ENCODE measurements around the gene ZFY.

ZFY gene

GRCh38 chrY:2937149-2937548, 2.0 kb downstream of the ZFY start:
- ChIA-PET CTCF (no interaction called here), POLR2A (no interaction called here)
- DNase-seq (ENCODE audit: extremely low spot score): no peak
- TF ChIP-seq NFRKB (IDR thresholded peaks at IDR 0.05) (no peak), L3MBTL2 (conservative IDR thresholded peaks at IDR 0.05) (no peak), SP1 (IDR thresholded peaks at IDR 0.05) (no peak), BHLHE40 (IDR thresholded peaks at IDR 0.05; ENCODE audit: borderline replicate concordance) (no peak), ELF4 (IDR thresholded peaks at IDR 0.05) (no peak), SUZ12 (IDR thresholded peaks at IDR 0.05) (no peak), FOXK2 (IDR thresholded peaks at IDR 0.05) (no peak), CTBP1 (IDR thresholded peaks at IDR 0.05; ENCODE audit: borderline replicate concordance) (no peak), FOXA1 (IDR thresholded peaks at IDR 0.05) (no peak), HDGF (IDR thresholded peaks at IDR 0.05; ENCODE audit: borderline replicate concordance) (no peak), TARDBP (IDR thresholded peaks at IDR 0.05) (no peak), ARNT (IDR thresholded peaks at IDR 0.05) (no peak), LEF1 (IDR thresholded peaks at IDR 0.05; ENCODE audit: borderline replicate concordance) (no peak), ZNF384 (IDR thresholded peaks at IDR 0.05) (no peak), FOXM1 (IDR thresholded peaks at IDR 0.05; ENCODE audit: borderline replicate concordance) (no peak)
- TF ChIP-seq, protein P1, sequence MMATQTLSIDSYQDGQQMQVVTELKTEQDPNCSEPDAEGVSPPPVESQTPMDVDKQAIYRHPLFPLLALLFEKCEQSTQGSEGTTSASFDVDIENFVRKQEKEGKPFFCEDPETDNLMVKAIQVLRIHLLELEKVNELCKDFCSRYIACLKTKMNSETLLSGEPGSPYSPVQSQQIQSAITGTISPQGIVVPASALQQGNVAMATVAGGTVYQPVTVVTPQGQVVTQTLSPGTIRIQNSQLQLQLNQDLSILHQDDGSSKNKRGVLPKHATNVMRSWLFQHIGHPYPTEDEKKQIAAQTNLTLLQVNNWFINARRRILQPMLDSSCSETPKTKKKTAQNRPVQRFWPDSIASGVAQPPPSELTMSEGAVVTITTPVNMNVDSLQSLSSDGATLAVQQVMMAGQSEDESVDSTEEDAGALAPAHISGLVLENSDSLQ (IDR thresholded peaks at IDR 0.05): no peak

DNA sequence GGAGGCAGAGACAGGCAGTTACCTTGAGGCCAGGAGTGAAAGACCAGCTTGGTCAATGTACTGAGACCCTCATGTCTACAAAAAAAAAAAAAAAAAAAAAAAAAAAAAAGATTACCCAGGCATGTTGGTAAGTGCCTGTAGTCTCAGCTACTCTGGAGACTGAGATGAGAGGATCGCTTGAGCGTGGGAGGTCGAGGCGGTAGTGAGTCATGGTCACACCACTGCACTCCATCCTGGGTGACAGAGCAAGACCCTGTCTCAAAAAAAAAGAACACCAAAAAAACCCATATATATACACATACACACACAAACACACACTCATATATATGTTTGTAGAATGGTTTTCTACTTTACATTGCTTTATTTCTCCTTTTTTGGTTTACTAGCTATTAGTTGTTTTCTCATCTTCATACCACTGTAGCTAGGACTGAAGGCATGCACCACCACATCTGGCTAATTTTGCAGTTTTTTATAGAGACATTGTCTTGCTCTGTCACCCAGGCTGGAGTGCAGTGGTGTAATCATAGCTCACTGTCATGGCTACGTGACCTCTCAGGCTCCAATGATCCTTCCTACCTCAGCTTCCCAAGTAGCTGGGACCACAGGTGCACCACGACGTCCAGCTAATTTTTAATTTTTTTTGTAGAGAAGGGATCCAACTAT, 14.5 kb downstream of the ZFY start:
- ChIA-PET CTCF (no interaction called here), POLR2A (no interaction called here)
- no peak for TF ChIP-seq ARNT (IDR thresholded peaks at IDR 0.05)
- no peak for TF ChIP-seq SUZ12 (IDR thresholded peaks at IDR 0.05)
- TF ChIP-seq TARDBP (IDR thresholded peaks at IDR 0.05): no peak
- TF ChIP-seq NFRKB (IDR thresholded peaks at IDR 0.05): no peak
- TF ChIP-seq LEF1 (IDR thresholded peaks at IDR 0.05; ENCODE audit: borderline replicate concordance): no peak
- no peak for TF ChIP-seq HDGF (IDR thresholded peaks at IDR 0.05; ENCODE audit: borderline replicate concordance)
- TF ChIP-seq CTBP1 (IDR thresholded peaks at IDR 0.05; ENCODE audit: borderline replicate concordance): no peak
- TF ChIP-seq ZNF384 (IDR thresholded peaks at IDR 0.05): no peak
- DNase-seq (ENCODE audit: extremely low spot score): no peak

DNA sequence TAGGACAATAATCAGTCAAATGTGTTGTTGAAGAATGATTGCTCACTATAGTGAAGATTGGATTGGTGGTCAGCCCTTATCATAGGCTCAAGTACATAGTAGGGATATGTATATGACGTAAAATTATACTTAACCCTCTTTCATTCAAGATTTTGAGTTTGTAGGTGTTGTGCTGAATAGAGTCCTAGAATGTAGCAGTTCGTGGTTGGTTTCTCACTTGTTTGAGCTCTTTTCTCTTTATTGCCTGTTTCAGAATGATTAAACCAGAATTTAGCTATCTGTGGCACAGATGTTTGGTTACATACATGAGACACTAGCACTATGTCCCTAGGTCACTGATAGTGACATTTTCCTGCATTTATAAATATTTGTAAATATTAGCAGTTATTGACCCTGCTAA, 15.5 kb downstream of the ZFY start:
- no peak for DNase-seq (ENCODE audit: extremely low spot score)
- TF ChIP-seq ARNT (IDR thresholded peaks at IDR 0.05): no peak
- TF ChIP-seq NFRKB (IDR thresholded peaks at IDR 0.05): no peak
- no peak for TF ChIP-seq TARDBP (IDR thresholded peaks at IDR 0.05)
- no peak for TF ChIP-seq FOXA1 (IDR thresholded peaks at IDR 0.05)
- no peak for TF ChIP-seq L3MBTL2 (conservative IDR thresholded peaks at IDR 0.05)
- no peak for TF ChIP-seq HDGF (IDR thresholded peaks at IDR 0.05; ENCODE audit: borderline replicate concordance)
- TF ChIP-seq ZNF384 (IDR thresholded peaks at IDR 0.05): no peak
- no peak for TF ChIP-seq FOXK2 (IDR thresholded peaks at IDR 0.05)
- no peak for TF ChIP-seq BHLHE40 (IDR thresholded peaks at IDR 0.05; ENCODE audit: borderline replicate concordance)
- ChIA-PET POLR2A (no interaction called here), CTCF (no interaction called here)

- CTCF ChIA-PET: no interaction called here
- POLR2A ChIA-PET: no interaction called here
- DNase-seq (ENCODE audit: extremely low spot score): no peak
- no peak for TF ChIP-seq LEF1 (IDR thresholded peaks at IDR 0.05; ENCODE audit: borderline replicate concordance)
- TF ChIP-seq NFRKB (IDR thresholded peaks at IDR 0.05): no peak
- no peak for TF ChIP-seq TARDBP (IDR thresholded peaks at IDR 0.05)
- no peak for TF ChIP-seq SUZ12 (IDR thresholded peaks at IDR 0.05)
- no peak for TF ChIP-seq CTBP1 (IDR thresholded peaks at IDR 0.05; ENCODE audit: borderline replicate concordance)
- no peak for TF ChIP-seq FOXK2 (IDR thresholded peaks at IDR 0.05)
- TF ChIP-seq ELF4 (IDR thresholded peaks at IDR 0.05): no peak
- no peak for TF ChIP-seq HDGF (IDR thresholded peaks at IDR 0.05; ENCODE audit: borderline replicate concordance)
- TF ChIP-seq L3MBTL2 (conservative IDR thresholded peaks at IDR 0.05): no peak
- TF ChIP-seq, protein P1 (IDR thresholded peaks at IDR 0.05): no peak
- no peak for TF ChIP-seq FOXA1 (IDR thresholded peaks at IDR 0.05)
- TF ChIP-seq ZNF384 (IDR thresholded peaks at IDR 0.05): no peak
Measured at GRCh38 chrY:2952912-2953311, 17.7 kb downstream of the ZFY start.

GRCh38 chrY:2954735-2955134, 19.6 kb downstream of the ZFY start:
- CTCF ChIA-PET: no interaction called here
- no peak for DNase-seq (ENCODE audit: extremely low spot score)
- TF ChIP-seq FOXA1 (IDR thresholded peaks at IDR 0.05): no peak
- no peak for TF ChIP-seq CTBP1 (IDR thresholded peaks at IDR 0.05; ENCODE audit: borderline replicate concordance)
- no peak for TF ChIP-seq ELF4 (IDR thresholded peaks at IDR 0.05)
- no peak for TF ChIP-seq SUZ12 (IDR thresholded peaks at IDR 0.05)
- TF ChIP-seq HDGF (IDR thresholded peaks at IDR 0.05; ENCODE audit: borderline replicate concordance): no peak
- TF ChIP-seq, protein P1 (IDR thresholded peaks at IDR 0.05): no peak
- no peak for TF ChIP-seq NFRKB (IDR thresholded peaks at IDR 0.05)
- TF ChIP-seq LEF1 (IDR thresholded peaks at IDR 0.05; ENCODE audit: borderline replicate concordance): no peak
- no peak for TF ChIP-seq ZNF384 (IDR thresholded peaks at IDR 0.05)
- TF ChIP-seq FOXM1 (IDR thresholded peaks at IDR 0.05; ENCODE audit: borderline replicate concordance): no peak
- no peak for TF ChIP-seq L3MBTL2 (conservative IDR thresholded peaks at IDR 0.05)
- POLR2A ChIA-PET: no interaction called here

DNA sequence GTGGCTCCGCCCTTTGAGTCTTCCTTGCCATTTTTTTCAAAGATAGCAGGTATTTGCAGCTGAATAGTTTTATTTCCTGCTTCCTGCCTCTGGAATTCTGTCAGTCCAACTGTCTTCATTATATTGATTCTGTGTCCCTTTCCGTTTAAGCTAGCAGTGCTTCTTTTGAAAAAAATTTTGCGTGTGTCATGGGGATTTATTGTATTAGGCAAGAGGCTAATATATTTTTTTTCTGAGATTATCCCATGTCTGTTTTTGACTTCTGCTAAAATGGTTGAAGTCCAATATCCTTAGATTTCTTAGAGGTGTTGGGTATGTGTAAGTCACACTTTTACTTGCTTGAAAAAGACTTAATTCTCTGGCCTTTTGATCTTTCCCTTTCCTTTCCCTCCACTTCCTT, 20.4 kb downstream of the ZFY start:
- ChIA-PET POLR2A (no interaction called here), CTCF (no interaction called here)
- TF ChIP-seq TARDBP (IDR thresholded peaks at IDR 0.05): no peak
- DNase-seq (ENCODE audit: extremely low spot score): no peak

GRCh38 chrY:2962061-2962460, 26.9 kb downstream of the ZFY start:
- no peak for DNase-seq (ENCODE audit: extremely low spot score)
- ChIA-PET CTCF (no interaction called here), POLR2A (no interaction called here)
- TF ChIP-seq L3MBTL2 (conservative IDR thresholded peaks at IDR 0.05) (no peak), NFRKB (IDR thresholded peaks at IDR 0.05) (no peak), FOXM1 (IDR thresholded peaks at IDR 0.05; ENCODE audit: borderline replicate concordance) (no peak), ARNT (IDR thresholded peaks at IDR 0.05) (no peak), FOXA1 (IDR thresholded peaks at IDR 0.05) (no peak), FOXK2 (IDR thresholded peaks at IDR 0.05) (no peak), HDGF (IDR thresholded peaks at IDR 0.05; ENCODE audit: borderline replicate concordance) (no peak), SP1 (IDR thresholded peaks at IDR 0.05) (no peak), LEF1 (IDR thresholded peaks at IDR 0.05; ENCODE audit: borderline replicate concordance) (no peak)

Data from HEK293T (cell line).